NCI-H460 (cell line): ENCODE measurements around the gene HOXD9. TPM values are rescaled to one million over a fixed set of nuclear protein-coding genes. Genes with fewer than 3 reads are reported as not detected.

ENCODE experiments used
- DNase-seq: peaks from one replicate; pipeline ENCODE4 v3.0.0-alpha.2; 2016; ENCODE audit warnings: low read depth; ENCODE audit errors: extremely low read depth
- total RNA-seq: library from RNA; depleted of rRNA; stranded (reverse); fragments of >200 nt; shearing (Covaris generic); gene quantifications from 2 replicates; pipeline ENCODE4 v1.2.3, GENCODE V29; 2014

Gene HOXD9
- total RNA-seq, 1 experiment from 2014 or later = not detected

DNA sequence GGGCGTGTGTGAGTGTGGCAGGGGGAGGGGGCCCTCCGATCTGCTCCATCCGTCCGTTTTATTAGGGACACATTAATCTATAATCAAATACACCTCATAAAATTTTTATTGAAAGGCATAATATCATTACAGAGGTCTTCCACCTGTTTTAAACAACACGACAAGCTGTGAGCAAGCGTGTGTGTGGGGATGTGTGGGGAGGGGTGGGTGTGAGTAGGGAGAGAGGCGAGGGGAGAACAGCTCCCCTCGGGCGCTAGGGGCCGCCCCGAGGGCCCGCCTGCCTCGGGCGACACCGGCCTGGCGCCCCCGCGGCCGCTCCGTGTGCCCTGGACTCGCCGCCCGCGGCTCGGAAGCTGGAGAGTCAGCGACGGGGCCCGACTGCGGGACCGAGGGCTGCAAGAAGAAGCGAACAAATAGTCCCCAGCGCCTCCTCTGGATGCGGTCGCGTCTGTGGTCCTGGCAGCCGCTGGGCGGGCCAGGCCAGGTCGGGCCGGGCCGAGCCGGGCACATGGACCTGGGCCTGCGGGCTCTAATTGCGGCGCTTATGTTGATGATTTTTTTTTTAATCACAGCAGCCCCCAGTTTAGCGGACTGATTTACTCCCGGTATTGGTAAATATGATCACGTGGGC lies 352 bp upstream of the HOXD9 start:
- DNase-seq = no peak

- no peak for DNase-seq
Measured at GRCh38 chr2:176123411-176124109, 1.0 kb downstream of the HOXD9 start.

DNA sequence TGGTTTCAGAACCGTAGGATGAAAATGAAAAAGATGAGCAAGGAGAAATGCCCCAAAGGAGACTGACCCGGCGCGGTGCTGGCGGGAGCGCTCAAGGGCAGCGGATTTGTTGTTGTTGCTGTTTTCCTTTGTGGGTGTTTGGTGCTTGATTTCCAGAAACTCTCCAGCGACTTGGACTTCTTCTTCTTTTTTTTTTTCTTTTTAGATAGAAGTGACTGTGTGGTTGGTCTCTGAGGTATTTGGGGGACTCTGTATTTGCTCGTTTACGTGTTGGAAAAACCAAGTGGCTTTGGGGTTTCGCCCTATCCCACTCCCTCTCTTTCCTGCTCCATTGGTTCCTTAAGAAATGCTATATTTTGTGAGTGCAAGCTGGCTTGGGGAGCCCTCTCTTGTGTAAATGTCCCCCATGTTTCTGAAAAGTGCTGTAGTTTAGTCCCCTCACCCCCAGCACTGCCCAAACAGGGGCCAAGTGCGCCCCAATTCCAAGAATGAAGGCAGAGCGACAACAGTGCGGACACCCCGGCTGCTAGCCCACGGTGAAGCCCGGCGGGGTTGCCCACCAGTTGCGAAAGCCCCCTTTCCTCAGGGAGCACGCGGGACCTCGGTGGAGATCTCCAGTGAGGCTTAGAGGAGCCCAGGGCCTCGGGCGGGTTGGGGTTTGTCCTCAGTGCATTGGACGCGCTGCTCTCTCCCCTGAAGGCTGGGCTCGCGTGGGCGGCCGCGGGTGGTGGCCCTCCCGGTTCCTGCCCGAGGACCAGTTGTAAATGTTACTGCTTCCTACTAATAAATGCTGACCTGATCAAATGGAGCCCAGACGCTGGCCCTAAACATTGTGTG lies 1.8 kb downstream of the HOXD9 start:
- DNase-seq = no peak

DNA sequence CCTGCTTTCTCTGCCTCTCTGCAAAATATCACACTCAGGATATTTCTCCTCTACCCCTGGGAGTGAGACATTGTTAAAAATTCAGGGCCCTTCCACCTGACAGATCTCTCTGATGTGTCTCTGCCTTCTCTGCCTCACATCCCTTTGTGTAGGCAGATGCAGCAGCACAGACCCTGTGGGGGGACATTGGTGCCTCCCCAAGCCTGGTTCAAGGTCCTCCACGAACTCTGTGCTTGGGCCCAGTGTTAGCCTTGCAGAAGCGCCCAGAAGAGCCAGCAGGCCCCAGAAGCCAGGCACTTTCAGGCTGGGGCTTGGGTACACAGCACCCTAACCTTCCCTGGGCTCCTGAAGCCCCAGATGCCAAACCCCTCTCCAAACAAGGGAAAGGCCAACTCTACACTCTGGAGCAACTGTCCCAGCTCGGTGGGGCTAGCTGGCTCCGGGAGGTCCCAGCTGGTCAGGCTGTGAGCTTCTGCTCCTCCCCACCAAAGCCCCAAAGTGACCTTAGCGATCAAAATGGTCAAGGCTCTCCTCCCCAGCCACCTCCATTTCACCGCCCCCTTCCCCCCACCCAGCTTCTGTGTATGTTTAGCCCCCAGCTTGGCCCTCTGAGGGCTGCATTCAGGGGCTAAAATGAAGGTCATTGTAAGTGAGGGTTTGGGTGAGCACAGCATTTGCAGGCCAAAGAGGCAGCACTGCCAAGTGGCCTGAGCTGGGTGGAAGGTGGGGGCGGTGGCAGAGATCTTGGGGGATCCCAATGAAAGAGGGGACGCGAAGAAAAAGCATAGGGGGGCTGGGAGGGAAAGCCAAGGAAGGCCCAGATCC lies 2.6 kb downstream of the HOXD9 start:
- no peak for DNase-seq

DNA sequence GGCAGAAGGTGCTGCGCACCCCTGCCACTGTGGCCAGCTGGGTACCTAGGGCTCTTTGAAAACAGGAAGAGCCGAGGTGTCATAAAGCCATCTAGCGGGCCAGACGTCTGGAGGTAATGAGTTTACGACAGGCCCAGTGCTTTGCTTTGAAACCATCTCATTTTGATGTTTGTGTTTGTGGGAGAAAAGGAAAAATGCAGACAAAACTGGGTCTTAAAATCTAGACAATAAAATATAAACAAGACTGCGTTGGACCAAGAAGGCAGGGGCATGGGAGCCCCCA lies 3.2 kb downstream of the HOXD9 start:
- DNase-seq = no peak

DNA sequence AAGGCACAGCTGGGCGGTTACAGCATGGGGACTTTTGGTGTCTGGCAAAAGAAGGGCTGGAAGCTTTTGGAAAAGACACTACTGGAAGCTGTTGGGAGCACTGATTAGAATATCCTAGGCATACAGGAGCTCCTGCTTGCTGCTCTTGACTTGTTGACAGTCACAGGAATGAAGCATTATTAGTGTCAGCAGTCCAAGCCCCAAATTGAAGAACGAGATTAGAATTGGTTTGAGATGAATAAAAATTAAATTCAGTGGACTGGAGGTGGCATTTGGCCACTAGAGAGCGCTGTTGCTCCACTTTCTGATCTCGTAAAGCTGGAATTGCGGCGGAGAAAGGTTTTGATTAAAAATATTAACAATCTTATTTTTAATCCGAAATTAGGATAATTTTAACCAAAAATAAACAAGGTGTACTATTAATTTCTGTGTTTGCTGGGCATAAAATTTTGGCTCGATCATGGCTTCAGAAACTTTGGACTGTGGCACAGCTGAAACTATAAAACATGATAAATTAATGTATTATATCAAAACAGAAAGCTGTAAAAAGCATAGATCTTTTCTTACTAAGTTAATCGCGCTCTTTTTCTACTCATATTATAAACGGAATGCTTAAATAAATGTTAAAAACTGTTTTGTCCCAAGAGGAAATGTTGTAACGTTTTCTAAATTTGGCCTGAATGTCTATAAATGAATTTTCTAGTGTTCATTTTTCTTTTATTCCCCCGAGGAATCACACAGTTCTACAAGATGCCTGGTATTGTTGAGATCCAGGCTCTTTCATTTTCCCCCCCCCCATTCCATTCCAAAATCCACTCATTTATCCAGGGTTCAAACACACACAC lies 4.6 kb downstream of the HOXD9 start:
- DNase-seq = peak; percentile 52

DNA sequence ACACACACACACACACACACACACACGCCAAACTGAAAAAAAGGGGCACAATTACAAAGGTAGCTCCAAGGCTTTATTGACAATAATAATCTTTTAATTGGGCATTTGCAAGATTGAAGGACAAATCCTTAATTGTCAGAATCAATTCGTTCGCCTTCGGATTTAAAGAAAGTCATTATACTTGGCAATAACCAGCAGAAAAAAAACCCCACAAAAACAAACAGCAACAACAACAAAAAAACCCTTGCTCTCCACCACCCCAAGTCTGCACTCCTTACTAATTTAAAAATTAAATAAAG lies 5.2 kb downstream of the HOXD9 start:
- no peak for DNase-seq

DNA sequence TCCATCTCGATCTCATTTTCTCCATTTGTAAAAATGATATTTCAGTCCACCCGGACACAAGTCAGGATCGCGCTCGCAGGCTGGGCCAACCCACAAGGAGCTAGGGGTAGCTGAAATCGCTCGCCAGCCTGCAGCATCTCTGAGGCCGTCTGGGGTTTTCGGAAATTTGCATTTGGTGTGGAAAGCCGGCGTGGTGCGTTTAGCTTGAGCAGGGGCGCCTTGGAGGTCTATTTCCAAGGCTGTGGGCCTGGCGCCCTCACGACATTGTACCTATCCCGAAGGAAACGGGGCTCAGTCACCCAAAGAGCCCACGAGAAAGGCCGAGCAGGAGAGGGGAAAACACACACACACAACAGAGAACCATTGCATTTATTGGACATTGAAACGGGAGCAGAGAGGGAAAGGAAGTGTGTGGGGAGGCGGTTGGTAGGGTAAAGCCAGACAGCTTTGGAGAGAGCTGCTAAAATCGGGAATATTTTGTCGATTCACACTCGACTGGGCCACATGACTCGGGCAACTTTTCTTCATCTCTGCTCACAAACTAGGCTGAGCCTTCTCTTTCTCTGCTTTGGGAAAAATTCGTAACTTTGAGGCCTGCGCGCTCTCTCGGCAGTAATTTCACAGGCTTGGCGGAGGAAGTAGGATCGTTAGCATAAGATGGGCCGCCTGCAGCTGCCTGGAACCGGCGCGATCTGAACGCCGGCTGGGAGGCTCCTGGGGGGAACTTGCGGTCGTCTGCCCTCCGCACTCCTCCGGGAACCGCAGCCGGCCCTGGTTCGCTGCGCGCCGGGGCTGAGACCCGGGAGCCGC lies 5.9 kb downstream of the HOXD9 start:
- no peak for DNase-seq

GRCh38 chr2:176128982-176129796 lies 6.7 kb downstream of the HOXD9 start, which contains the start of gene HOXD8:
Gene HOXD8, plus strand, starts transcription at chr2:176129705. Its CDS starts 662 bp downstream, at chr2:176130367.
- peak; percentile 60 for DNase-seq

GRCh38 chr2:176129813-176130146 lies 7.3 kb downstream of the HOXD9 start:
- no peak for DNase-seq

DNA sequence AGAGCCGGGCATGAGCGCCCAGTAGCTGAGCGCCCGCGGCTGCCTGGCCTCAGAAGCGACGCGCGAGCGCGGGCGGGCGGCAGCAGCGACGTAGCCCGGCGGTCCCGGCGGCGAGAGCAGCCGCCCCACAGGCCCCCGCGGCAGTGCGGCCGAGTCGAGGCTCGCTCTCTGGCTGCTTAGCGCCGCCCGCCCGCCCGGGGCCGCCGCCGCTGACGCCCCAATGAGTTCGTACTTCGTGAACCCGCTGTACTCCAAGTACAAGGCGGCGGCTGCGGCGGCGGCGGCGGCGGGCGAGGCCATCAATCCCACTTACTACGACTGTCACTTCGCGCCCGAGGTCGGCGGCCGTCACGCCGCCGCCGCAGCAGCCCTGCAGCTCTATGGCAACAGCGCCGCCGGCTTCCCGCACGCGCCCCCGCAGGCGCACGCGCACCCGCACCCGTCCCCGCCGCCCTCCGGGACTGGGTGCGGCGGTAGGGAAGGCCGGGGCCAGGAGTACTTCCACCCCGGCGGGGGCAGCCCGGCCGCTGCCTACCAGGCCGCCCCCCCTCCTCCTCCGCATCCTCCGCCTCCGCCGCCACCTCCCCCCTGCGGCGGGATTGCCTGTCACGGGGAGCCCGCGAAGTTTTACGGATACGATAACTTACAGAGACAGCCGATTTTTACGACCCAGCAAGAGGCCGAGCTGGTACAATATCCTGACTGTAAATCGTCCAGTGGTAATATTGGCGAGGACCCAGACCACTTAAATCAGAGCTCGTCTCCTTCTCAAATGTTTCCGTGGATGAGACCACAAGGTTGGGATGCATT lies 7.8 kb downstream of the HOXD9 start:
- DNase-seq = peak; percentile 20

DNA sequence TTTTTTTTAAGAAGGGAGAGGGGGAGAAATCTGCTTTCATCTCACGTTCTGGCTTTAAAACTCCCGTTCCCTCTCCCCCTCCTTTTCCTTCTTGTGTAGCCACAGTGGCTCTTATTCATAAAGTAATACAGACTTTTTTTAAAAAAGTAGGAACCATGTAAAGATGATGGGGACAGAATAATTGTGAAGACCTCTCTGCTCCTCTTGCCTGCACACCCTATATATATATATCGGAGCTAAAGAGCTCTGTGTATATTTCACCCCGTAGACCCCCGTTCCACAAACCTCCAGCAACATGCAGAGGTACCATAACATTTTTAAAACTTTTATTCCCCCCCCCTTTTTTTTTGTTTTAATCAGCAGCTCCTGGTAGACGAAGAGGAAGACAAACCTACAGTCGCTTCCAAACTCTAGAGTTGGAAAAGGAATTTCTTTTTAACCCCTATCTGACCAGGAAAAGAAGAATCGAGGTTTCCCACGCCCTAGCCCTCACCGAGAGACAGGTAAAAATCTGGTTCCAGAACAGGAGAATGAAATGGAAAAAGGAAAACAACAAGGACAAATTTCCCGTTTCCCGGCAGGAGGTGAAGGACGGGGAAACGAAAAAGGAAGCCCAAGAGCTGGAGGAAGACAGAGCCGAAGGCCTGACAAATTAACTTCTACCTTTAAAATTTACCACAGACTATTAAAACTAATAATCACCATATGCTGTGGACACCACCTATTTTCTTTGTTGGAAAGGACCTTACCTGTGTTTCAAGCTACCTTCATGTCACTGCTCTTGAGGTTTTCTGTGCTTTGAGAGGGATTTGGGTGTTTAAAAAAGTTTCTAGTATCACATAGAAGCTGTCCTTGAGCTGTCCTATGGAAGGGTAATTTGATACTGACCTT lies 8.7 kb downstream of the HOXD9 start:
- no peak for DNase-seq

GRCh38 chr2:176131848-176132158 lies 9.3 kb downstream of the HOXD9 start:
- DNase-seq = no peak

DNA sequence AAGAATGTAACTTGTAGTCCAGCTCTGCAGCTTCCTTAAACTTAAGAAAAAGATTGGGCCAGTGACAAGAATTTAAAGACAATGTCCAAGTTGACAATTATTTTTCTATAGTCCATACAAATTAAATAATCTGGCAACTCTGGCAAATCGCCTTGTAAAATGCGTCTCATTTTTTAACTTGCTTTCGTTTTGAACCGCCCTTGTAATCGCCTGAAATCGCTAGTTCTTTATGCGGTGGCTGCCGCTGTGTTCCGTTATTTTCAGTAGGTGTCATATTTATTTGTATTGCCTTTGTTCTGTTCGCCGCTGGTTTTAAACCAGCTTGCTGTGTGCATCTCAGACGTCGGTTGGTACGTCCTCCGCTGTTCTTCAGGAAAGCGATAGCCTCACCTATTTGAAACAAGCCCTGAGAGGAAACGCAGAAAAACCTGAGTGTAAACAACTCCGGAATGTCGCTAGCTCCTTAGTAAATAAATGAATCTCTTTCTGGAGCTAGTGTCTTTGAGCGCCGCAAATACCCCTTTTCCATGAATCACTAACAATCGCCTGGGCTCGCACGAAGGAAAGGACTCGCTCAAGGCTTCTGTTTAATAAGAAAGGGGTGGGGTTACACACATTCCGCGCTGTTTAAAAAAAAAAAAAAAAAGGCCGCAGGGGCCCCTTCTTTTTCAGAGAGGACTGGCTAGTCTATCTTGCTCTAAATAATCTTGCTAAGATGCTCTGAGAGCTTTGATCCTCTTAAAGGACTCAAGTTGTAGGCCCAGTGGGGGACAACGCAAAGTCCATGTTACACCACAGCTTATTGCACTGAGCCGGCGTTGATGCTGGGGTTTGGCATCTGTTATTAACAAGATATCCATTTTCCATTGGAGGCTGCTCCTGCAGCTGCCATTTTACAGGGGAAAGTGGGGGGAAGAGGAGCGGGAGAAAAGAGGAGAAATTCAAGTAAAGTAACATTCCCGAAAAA lies 10.0 kb downstream of the HOXD9 start:
- no peak for DNase-seq

- DNase-seq = no peak
Measured at GRCh38 chr2:176133389-176133788, 10.9 kb downstream of the HOXD9 start.

- DNase-seq = no peak
Measured at GRCh38 chr2:176134035-176134434, 11.5 kb downstream of the HOXD9 start.
